Testis (tissue), 3 donors: ENCODE data around the gene C8G. TPM values are rescaled to one million over a fixed set of nuclear protein-coding genes. Genes with fewer than 3 reads are reported as not detected.

Experiments used
- DNase-seq: peaks from one replicate; pipeline ENCODE4 v3.0.0-alpha.2; 2019
- H3K27ac ChIP-seq, 2 donors: fragments of 200-600 bp; sonication (generic); one replicate each; pipeline ENCODE4 v1.5.1; 2019
- H3K27me3 ChIP-seq: fragments of 200-600 bp; sonication (generic); one replicate; pipeline ENCODE4 v1.5.1; 2019
- H3K36me3 ChIP-seq: fragments of 200-600 bp; sonication (generic); one replicate; pipeline ENCODE4 v1.5.1; 2017; ENCODE audit warnings: low read depth; ENCODE audit errors: missing control alignments
- H3K4me1 ChIP-seq: fragments of 200-600 bp; sonication (generic); one replicate; pipeline ENCODE4 v1.5.1; 2019
- H3K4me3 ChIP-seq, 2 donors: fragments of 200-600 bp; sonication (generic); one replicate each; pipeline ENCODE4 v1.5.1; 2017 to 2019
- H3K9me3 ChIP-seq: fragments of 200-600 bp; sonication (generic); one replicate; pipeline ENCODE4 v1.5.1; 2017
- POLR2A ChIP-seq: fragments of 450-650 bp; IDR thresholded peaks from one replicate; pipeline ENCODE4 v1.6.1; 2017; ENCODE audit warnings: antibody characterized with exemption, mild to moderate bottlenecking, moderate library complexity
- WGBS, 2 donors: methylation state at CpG; one replicate each; pipeline ENCODE4 v1.1.5; 2018; 5-methylcytosine and 5-hydroxymethylcytosine counted together
- intact Hi-C: fragments of 100-400 bp; cut with DNase I; formaldehyde crosslinking; loops from one replicate; pipeline ENCODE4 v1.15.1; 2023; ENCODE audit warnings: low total_unique reads
- polyA plus RNA-seq: library from polyadenylated mRNA; stranded (reverse); fragments of 350-450 nt; fragmentation: Illumina TruSeq; extraction: RNeasy Lipid Tissue Mini Kit (QIAGEN cat#74804); gene quantifications from one replicate; pipeline ENCODE4 v1.2.3, GENCODE V29; 2014; ENCODE audit warnings: low read depth, low replicate concordance; ENCODE audit not compliant: insufficient read depth
- total RNA-seq, 2 donors: library from RNA; depleted of rRNA; stranded (reverse); fragments of >200 nt; gene quantifications; one replicate each; pipeline ENCODE4 v1.2.3, GENCODE V29; 2016
- TF ChIP-seq, protein P1 (sequence below), 3 experiments: fragments of 450-650 bp in 2 of 3; fragments of 200-600 bp in 1 of 3; sonication (generic) in 1 of 3; IDR thresholded peaks; one replicate each; pipeline ENCODE4 v1.5.1; 2016 to 2019; ENCODE audit warnings: antibody characterized with exemption in 3 of 3, mild to moderate bottlenecking in 2 of 3, moderate library complexity in 1 of 3

C8G gene
- total and polyA plus RNA-seq, 3 donors from 2014 or later, result 4.6 to 4.9 (median 4.6) TPM

DNA sequence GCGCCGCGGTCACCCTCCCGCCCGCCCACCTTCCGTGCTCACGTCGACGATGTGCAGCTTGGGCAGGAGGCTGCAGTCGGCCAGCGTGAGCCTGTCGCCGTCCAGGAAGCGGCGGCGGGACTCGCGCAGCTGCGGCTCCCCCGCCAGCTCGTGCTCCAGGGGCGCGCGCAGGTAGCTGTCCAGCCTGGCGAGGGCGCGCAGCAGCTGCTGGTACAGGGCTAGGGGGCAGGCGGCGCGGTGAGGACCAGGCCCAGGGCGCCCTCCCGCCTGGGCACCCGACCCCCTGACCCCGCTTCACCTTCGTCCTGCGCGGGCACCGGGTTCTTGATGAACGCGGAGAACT, 49.8 kb downstream of the C8G start:
- intact Hi-C loops, result no loop called here
- no peak for TF ChIP-seq POLR2A
- TF ChIP-seq, protein P1, sequence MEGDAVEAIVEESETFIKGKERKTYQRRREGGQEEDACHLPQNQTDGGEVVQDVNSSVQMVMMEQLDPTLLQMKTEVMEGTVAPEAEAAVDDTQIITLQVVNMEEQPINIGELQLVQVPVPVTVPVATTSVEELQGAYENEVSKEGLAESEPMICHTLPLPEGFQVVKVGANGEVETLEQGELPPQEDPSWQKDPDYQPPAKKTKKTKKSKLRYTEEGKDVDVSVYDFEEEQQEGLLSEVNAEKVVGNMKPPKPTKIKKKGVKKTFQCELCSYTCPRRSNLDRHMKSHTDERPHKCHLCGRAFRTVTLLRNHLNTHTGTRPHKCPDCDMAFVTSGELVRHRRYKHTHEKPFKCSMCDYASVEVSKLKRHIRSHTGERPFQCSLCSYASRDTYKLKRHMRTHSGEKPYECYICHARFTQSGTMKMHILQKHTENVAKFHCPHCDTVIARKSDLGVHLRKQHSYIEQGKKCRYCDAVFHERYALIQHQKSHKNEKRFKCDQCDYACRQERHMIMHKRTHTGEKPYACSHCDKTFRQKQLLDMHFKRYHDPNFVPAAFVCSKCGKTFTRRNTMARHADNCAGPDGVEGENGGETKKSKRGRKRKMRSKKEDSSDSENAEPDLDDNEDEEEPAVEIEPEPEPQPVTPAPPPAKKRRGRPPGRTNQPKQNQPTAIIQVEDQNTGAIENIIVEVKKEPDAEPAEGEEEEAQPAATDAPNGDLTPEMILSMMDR (IDR thresholded peaks at IDR 0.05), result no peak
- Histone ChIP-seq H3K4me3 (peak overlapping the region; percentile 12 to 44), H3K9me3 (no peaks in the 10 kb centered on the region), H3K4me1 (peaks cover 21% of the 10 kb centered on the region), H3K27me3 (no peaks in the 10 kb centered on the region), H3K36me3 (no peaks in the 10 kb centered on the region), H3K27ac (no peak overlapping the region)
- no peak for DNase-seq
- 50 to 63% methylated on average over 11 to 40 of the region's 40 CpGs for WGBS, 2 donors

DNA sequence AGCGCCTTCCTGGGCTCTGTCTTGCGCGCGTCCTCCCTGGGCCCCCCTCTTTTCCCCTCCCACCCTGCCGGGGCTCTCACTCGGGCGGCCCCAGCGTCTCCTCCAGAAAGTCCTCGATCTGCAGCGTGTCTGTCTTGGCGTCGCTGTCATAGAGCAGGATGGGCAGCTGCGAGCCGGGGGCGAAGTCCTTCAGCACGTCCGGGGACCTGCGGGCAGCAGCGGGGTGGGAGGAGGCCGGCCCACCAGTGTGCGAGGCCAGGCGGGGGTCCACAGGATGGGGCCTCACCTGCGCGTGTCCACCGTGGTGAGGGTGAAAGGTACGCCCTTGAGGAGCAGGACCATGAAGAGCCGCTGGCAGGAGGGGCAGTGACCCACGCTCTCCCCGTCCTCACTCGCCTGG, 50.3 kb downstream of the C8G start:
- DNase-seq, result no peak
- H3K36me3 ChIP-seq, result no peaks in the 10 kb centered on the region
- H3K27ac ChIP-seq, result no peak overlapping the region
- WGBS, 2 donors, result 40 to 46% methylated on average over 8 to 30 of the region's 30 CpGs
- TF ChIP-seq, protein P1 (IDR thresholded peaks at IDR 0.05), result no peak
- TF ChIP-seq POLR2A, result no peak
- peak overlapping the region in 1 of 2 donors; percentile 44 for H3K4me3 ChIP-seq
- H3K27me3 ChIP-seq, result no peaks in the 10 kb centered on the region
- intact Hi-C loops, result no loop called here
- no peaks in the 10 kb centered on the region for H3K9me3 ChIP-seq
- H3K4me1 ChIP-seq, result peaks cover 21% of the 10 kb centered on the region

DNA sequence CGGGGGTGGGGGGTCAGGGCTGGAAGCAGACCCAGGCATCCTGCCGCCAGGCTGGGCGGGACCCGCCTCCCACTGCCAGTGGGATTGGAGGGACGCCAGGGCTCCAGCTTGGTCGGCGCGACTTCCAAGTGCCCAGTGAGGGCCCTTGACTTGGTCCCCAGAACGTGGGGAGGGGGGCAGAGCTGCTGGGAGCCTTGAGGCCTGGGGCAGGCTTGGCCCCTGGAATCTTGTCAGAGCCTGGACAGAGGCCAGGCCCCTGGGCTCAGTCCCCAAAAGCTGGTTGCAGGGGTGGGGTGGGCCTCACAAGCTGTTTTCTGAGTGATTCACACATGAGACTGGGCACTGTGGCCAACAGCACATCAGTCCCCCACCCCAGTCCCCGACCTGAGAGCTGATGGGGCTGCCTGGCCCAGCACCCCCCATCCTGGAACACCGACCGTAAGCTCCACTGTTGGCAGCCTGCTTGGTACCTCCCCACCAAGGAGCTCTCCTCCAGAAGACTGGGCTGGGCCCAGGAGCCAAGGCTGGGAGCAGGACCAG, 50.8 kb downstream of the C8G start:
- Histone ChIP-seq H3K27ac (no peak overlapping the region), H3K36me3 (no peaks in the 10 kb centered on the region), H3K27me3 (no peaks in the 10 kb centered on the region), H3K9me3 (no peaks in the 10 kb centered on the region), H3K4me1 (peaks cover 21% of the 10 kb centered on the region), H3K4me3 (no peak overlapping the region)
- TF ChIP-seq, protein P1 (IDR thresholded peaks at IDR 0.05), result no peak
- no peak for TF ChIP-seq POLR2A
- no peak for DNase-seq
- intact Hi-C loops, result no loop called here
- WGBS, 2 donors, result 17 to 30% methylated on average over 7 to 9 of the region's 12 CpGs

Other genes starting within 250 kb of the C8G start
Only the 30 nearest of the 32 such genes appear.
- gene DIPK1B, start 232.7 kb upstream of the C8G start, total RNA-seq, result 10 to 100 TPM; 28.7 to 36.2 TPM
- gene DIPK1B, start 232.7 kb upstream of the C8G start, polyA plus RNA-seq, result 23.3 TPM
- 10 to 100 TPM in 1 of 2 donors, 1 to 10 TPM in 1; 8.3 to 11.7 TPM for gene LCN10, start 202.3 kb upstream of the C8G start, total RNA-seq
- gene LCN10, start 202.3 kb upstream of the C8G start, polyA plus RNA-seq, result 8.7 TPM
- gene LCN6, start 196.7 kb upstream of the C8G start, total RNA-seq, result 10 to 100 TPM; 11.3 to 19.1 TPM
- 7.8 TPM for gene LCN6, start 196.7 kb upstream of the C8G start, polyA plus RNA-seq
- gene LCN8, start 187.0 kb upstream of the C8G start, total RNA-seq, result not detected
- gene LCN8, start 187.0 kb upstream of the C8G start, polyA plus RNA-seq, result 2.0 TPM
- under 1 TPM in 1 of 2 donors, not detected in 1; 0.68 TPM for gene LCN15, start 180.7 kb upstream of the C8G start, total RNA-seq
- 0.41 TPM for gene LCN15, start 180.7 kb upstream of the C8G start, polyA plus RNA-seq
- 100 to 1,000 TPM; 108 to 127 TPM for gene TMEM141, start 153.9 kb upstream of the C8G start, total RNA-seq
- 80.4 TPM for gene TMEM141, start 153.9 kb upstream of the C8G start, polyA plus RNA-seq
- gene CCDC183, start 148.9 kb upstream of the C8G start, total RNA-seq, result 10 to 100 TPM; 41.1 to 59.8 TPM
- gene CCDC183, start 148.9 kb upstream of the C8G start, polyA plus RNA-seq, result 37.8 TPM
- gene RABL6, start 137.3 kb upstream of the C8G start, total RNA-seq, result 100 to 1,000 TPM in 1 of 2 donors, 10 to 100 TPM in 1; 95.1 to 103 TPM
- gene RABL6, start 137.3 kb upstream of the C8G start, polyA plus RNA-seq, result 69.1 TPM
- gene AJM1, start 102.8 kb upstream of the C8G start, total RNA-seq, result 10 to 100 TPM; 13.1 to 24.6 TPM
- 4.0 TPM for gene AJM1, start 102.8 kb upstream of the C8G start, polyA plus RNA-seq
- 100 to 1,000 TPM; 134 to 146 TPM for gene PHPT1, start 95.8 kb upstream of the C8G start, total RNA-seq
- gene PHPT1, start 95.8 kb upstream of the C8G start, polyA plus RNA-seq, result 146 TPM
- gene MAMDC4, start 92.9 kb upstream of the C8G start, total RNA-seq, result 10 to 100 TPM; 18.3 to 21.9 TPM
- 8.1 TPM for gene MAMDC4, start 92.9 kb upstream of the C8G start, polyA plus RNA-seq
- 100 to 1,000 TPM; 278 to 330 TPM for gene EDF1, start 78.9 kb upstream of the C8G start, total RNA-seq
- gene EDF1, start 78.9 kb upstream of the C8G start, polyA plus RNA-seq, result 368 TPM
- gene TRAF2, start 58.7 kb upstream of the C8G start, total RNA-seq, result 10 to 100 TPM; 23.7 to 32.9 TPM
- gene TRAF2, start 58.7 kb upstream of the C8G start, polyA plus RNA-seq, result 21.9 TPM
- gene FBXW5, start 505 bp upstream of the C8G start, total RNA-seq, result 100 to 1,000 TPM; 509 to 749 TPM
- 452 TPM for gene FBXW5, start 505 bp upstream of the C8G start, polyA plus RNA-seq
- 10 to 100 TPM; 11.5 to 27.8 TPM for gene LCN12, start 7.0 kb downstream of the C8G start, total RNA-seq
- gene LCN12, start 7.0 kb downstream of the C8G start, polyA plus RNA-seq, result 27.1 TPM
- 1,000 to 10,000 TPM; 5,554 to 5,948 TPM for gene PTGDS, start 32.3 kb downstream of the C8G start, total RNA-seq
- gene PTGDS, start 32.3 kb downstream of the C8G start, polyA plus RNA-seq, result 4,976 TPM
- 100 to 1,000 TPM in 1 of 2 donors, 10 to 100 TPM in 1; 59.3 to 131 TPM for gene LCNL1, start 37.8 kb downstream of the C8G start, total RNA-seq
- 17.5 TPM for gene LCNL1, start 37.8 kb downstream of the C8G start, polyA plus RNA-seq
- 10 to 100 TPM; 47.8 to 56.6 TPM for gene PAXX, start 47.2 kb downstream of the C8G start, total RNA-seq
- gene PAXX, start 47.2 kb downstream of the C8G start, polyA plus RNA-seq, result 25.9 TPM
- 1 to 10 TPM; 1.8 to 1.9 TPM for gene CLIC3, start 51.3 kb downstream of the C8G start, total RNA-seq
- gene CLIC3, start 51.3 kb downstream of the C8G start, polyA plus RNA-seq, result 2.8 TPM
- 10 to 100 TPM; 56.0 to 65.5 TPM for gene ABCA2, start 83.0 kb downstream of the C8G start, total RNA-seq
- 33.6 TPM for gene ABCA2, start 83.0 kb downstream of the C8G start, polyA plus RNA-seq
- under 1 TPM; 0.06 to 0.24 TPM for gene FUT7, start 86.8 kb downstream of the C8G start, total RNA-seq
- gene FUT7, start 86.8 kb downstream of the C8G start, polyA plus RNA-seq, result 0.24 TPM
- 100 to 1,000 TPM in 1 of 2 donors, 10 to 100 TPM in 1; 75.9 to 103 TPM for gene NPDC1, start 100.9 kb downstream of the C8G start, total RNA-seq
- 47.7 TPM for gene NPDC1, start 100.9 kb downstream of the C8G start, polyA plus RNA-seq
- 1 to 10 TPM; 5.7 to 9.6 TPM for gene ENTPD2, start 108.8 kb downstream of the C8G start, total RNA-seq
- gene ENTPD2, start 108.8 kb downstream of the C8G start, polyA plus RNA-seq, result 8.5 TPM
- 1 to 10 TPM; 1.4 to 1.7 TPM for gene SAPCD2, start 125.3 kb downstream of the C8G start, total RNA-seq
- gene SAPCD2, start 125.3 kb downstream of the C8G start, polyA plus RNA-seq, result 0.78 TPM
- 10 to 100 TPM in 1 of 2 donors, 1 to 10 TPM in 1; 7.2 to 10.1 TPM for gene UAP1L1, start 132.3 kb downstream of the C8G start, total RNA-seq
- gene UAP1L1, start 132.3 kb downstream of the C8G start, polyA plus RNA-seq, result 6.9 TPM
- 100 to 1,000 TPM; 122 to 124 TPM for gene MAN1B1, start 141.7 kb downstream of the C8G start, total RNA-seq
- gene MAN1B1, start 141.7 kb downstream of the C8G start, polyA plus RNA-seq, result 62.2 TPM
- gene DPP7, start 169.5 kb downstream of the C8G start, total RNA-seq, result 100 to 1,000 TPM; 207 to 215 TPM
- gene DPP7, start 169.5 kb downstream of the C8G start, polyA plus RNA-seq, result 242 TPM
- 1 to 10 TPM; 1.5 to 3.8 TPM for gene GRIN1, start 193.9 kb downstream of the C8G start, total RNA-seq
- 0.79 TPM for gene GRIN1, start 193.9 kb downstream of the C8G start, polyA plus RNA-seq
- 1 to 10 TPM; 2.4 to 5.1 TPM for gene LRRC26, start 224.8 kb downstream of the C8G start, total RNA-seq
- not detected for gene LRRC26, start 224.8 kb downstream of the C8G start, polyA plus RNA-seq
- gene TMEM210, start 226.8 kb downstream of the C8G start, total RNA-seq, result 10 to 100 TPM; 19.8 to 37.9 TPM
- 83.2 TPM for gene TMEM210, start 226.8 kb downstream of the C8G start, polyA plus RNA-seq